ENCODE measurements around the gene DAW1. TPM values are rescaled to one million over a fixed set of nuclear protein-coding genes. Genes with fewer than 3 reads are reported as not detected.
"Not testable (repeated sequence)": the region's sequence is repeated elsewhere in the genome, so short reads cannot be mapped to it uniquely, and the experiment has no call there.

The DAW1 gene
- total and polyA plus RNA-seq, 2 experiments from 2014 or later, result 0.57 TPM; not detected in 1

DNA sequence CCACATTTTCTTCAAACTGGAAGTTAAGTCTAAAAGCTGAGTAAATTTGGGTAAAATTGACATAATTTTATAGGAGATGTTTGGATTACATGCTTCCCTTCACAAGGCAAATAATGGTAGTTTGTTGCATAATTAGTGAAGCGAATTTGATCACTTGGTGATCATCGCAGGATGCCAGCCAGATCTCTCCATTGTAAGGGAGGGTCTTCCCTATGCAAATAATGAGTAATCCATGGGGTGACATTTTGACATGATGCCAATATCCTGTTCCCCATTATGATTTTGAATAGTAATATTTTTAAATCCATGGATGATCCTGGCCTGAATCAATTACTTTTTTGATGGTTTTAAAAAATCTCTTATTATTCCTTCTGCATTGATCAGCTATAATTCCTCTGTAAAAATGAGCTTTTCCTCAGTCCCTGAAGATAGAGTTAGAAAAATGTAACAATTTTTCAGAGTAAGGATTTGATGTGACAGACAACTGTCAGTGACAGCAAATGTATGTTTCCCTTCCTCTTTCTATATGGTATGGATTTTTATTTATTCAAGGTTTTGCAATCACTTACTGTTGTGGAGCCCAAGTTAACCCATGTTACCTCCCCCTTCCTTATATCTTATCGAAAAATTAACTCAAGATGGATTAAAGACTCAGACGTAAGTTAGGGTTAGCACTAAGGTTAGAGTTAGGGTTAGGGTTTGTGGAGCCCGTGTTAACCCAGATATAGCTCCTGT, 36.3 kb upstream of the DAW1 start:
- H3K9me3 ChIP-seq (ENCODE audit: low read depth), result no peaks in the 10 kb centered on the region
- H3K27me3 ChIP-seq, result no peaks in the 10 kb centered on the region
- H3K27ac ChIP-seq, result no peak overlapping the region
- no peaks in the 10 kb centered on the region for H3K4me1 ChIP-seq (ENCODE audit: low read depth)
- H3K36me3 ChIP-seq, result no peaks in the 10 kb centered on the region
- H3K4me3 ChIP-seq, result no peak overlapping the region
- no peak for DNase-seq (ENCODE audit: low read depth in 1 of 2, low spot score in 1 of 2)
- TF ChIP-seq, protein P1, sequence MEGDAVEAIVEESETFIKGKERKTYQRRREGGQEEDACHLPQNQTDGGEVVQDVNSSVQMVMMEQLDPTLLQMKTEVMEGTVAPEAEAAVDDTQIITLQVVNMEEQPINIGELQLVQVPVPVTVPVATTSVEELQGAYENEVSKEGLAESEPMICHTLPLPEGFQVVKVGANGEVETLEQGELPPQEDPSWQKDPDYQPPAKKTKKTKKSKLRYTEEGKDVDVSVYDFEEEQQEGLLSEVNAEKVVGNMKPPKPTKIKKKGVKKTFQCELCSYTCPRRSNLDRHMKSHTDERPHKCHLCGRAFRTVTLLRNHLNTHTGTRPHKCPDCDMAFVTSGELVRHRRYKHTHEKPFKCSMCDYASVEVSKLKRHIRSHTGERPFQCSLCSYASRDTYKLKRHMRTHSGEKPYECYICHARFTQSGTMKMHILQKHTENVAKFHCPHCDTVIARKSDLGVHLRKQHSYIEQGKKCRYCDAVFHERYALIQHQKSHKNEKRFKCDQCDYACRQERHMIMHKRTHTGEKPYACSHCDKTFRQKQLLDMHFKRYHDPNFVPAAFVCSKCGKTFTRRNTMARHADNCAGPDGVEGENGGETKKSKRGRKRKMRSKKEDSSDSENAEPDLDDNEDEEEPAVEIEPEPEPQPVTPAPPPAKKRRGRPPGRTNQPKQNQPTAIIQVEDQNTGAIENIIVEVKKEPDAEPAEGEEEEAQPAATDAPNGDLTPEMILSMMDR (IDR thresholded peaks at IDR 0.05; ENCODE audit: low read depth, low read length), result no peak

DNA sequence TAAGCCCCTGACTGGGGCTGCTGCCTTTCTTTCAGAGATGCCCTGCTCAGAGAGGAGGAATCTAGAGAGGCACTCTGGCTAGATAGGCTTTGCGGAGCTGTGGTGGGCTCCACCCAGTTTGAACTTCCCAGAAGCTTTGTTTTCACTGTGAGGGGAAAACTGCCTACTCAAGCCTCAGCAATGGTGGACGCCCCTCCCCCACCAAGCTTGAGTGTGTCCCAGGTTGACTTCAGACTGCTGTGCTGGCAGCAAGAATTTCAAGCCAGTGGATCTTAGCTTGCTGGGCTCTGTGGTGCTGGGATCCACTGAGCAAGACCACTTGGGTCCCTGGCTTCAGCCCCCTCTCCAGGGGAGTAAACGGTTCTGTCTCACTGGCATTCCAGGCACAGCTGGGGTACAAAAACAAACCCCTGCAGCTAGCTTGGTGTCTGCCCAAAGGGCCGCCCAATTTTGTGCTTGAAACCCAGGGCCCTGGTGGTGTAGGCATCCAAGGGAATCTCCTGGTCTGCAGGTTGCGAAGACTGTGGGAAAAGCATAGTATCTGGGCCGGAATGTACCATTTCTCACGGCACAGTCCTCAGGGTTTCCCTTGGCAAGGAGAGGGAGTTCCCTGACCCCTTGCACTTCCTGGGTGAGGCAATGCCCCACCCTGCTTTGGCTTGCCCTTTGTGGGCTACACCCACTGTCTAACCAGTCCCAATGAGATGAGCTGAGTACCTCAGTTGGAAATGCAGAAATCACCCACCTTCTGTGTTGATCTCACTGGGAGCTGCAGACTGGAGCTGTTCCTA, 31.9 kb upstream of the DAW1 start:
- H3K4me1 ChIP-seq (ENCODE audit: low read depth); H3K4me3 ChIP-seq; H3K27ac ChIP-seq; H3K36me3 ChIP-seq; H3K9me3 ChIP-seq (ENCODE audit: low read depth); H3K27me3 ChIP-seq: not testable (repeated sequence)
- DNase-seq (ENCODE audit: low read depth in 1 of 2, low spot score in 1 of 2), result peak in 1 of 2 donors; percentile 30

DNA sequence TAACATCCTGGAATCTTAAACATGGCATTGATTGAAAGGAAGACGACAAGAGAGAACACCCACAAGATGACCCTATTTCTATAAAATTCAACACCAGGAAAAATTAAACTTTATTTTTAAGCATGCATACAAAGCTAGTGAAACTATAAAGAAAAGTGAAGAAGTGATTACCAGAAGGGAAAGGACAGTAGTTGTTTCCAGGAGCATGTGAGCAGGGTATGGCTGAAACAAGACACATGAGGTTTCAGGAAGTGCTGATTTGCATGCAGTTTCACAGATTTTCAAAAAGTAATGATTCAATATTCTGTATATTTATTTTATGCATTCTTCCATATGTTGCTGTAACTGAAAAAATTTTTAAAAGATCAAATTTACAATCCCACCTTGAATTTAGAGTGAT, 24.6 kb upstream of the DAW1 start:
- Histone ChIP-seq H3K36me3 (no peaks in the 10 kb centered on the region), H3K4me1 (ENCODE audit: low read depth) (no peaks in the 10 kb centered on the region), H3K27ac (no peak overlapping the region), H3K9me3 (ENCODE audit: low read depth) (no peaks in the 10 kb centered on the region), H3K4me3 (no peak overlapping the region), H3K27me3 (no peaks in the 10 kb centered on the region)
- TF ChIP-seq, protein P1 (IDR thresholded peaks at IDR 0.05; ENCODE audit: low read depth, low read length), result no peak
- DNase-seq (ENCODE audit: low read depth in 1 of 2, low spot score in 1 of 2), result no peak

DNA sequence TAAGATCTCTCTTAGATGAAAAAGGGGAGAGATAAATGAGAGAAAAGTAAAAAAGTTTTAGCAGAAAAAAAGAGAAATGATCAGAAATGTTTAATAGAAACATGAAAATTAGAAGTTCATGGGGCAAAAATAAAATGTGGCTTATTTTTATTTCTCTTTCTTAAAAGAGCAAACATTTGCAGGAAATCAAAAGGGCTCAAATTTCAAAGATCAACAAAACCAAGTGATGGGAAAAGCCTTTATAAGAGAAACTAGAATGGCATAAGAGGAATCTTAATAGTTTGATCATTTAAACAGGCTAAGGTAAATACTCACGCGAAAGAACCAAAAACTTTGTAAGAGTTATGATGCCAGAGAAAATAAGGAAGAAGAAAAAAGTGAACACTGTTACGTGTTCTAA, 23.3 kb upstream of the DAW1 start:
- H3K4me3 ChIP-seq, result no peak overlapping the region
- H3K27me3 ChIP-seq, result no peaks in the 10 kb centered on the region
- no peak overlapping the region for H3K27ac ChIP-seq
- no peak for DNase-seq (ENCODE audit: low read depth in 1 of 2, low spot score in 1 of 2)
- no peaks in the 10 kb centered on the region for H3K36me3 ChIP-seq
- no peaks in the 10 kb centered on the region for H3K9me3 ChIP-seq (ENCODE audit: low read depth)
- H3K4me1 ChIP-seq (ENCODE audit: low read depth), result no peaks in the 10 kb centered on the region
- TF ChIP-seq, protein P1 (IDR thresholded peaks at IDR 0.05; ENCODE audit: low read depth, low read length), result no peak

DNA sequence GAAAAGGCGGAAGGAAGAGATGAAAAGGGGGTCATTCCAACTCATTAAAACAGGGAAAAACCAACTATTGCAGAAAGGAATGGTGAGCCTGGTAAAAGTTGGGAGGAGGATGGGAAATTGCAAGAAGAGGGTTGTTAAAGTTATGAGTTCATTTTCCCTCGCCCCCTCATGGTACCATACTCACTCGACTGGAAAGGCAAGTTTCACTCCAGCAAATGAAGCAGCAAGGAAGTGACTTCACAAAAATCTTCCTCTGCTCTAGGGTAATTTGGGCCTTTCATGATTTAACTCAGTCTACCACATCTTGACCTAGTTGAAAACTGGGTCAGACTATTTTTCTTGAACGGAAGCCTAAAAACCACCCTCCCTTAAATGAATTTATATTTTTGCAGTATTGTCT, 22.8 kb upstream of the DAW1 start:
- Histone ChIP-seq H3K27me3 (no peaks in the 10 kb centered on the region), H3K27ac (no peak overlapping the region)
- TF ChIP-seq, protein P1 (IDR thresholded peaks at IDR 0.05; ENCODE audit: low read depth, low read length), result no peak

DNA sequence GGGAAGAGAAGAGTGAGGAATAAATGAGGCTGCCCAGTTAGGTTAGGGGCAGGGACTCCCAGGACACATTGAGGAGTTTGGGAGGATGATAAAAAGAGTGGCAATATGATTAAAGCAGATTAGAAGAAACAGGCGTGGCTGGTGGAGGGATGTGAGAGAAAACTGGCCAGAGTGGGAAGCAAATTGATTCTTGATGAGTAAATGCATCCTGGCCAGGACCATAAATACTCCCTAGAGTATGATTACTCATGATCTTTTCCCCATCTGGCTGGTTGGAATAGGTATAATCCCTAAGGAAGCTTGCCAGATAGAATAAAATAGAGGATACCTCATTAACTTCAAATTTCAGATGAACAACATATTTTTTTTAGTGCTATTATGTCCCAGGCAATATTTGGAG, 21.5 kb upstream of the DAW1 start:
- Histone ChIP-seq H3K4me1 (ENCODE audit: low read depth) (no peaks in the 10 kb centered on the region), H3K4me3 (no peak overlapping the region), H3K27me3 (no peaks in the 10 kb centered on the region), H3K27ac (no peak overlapping the region), H3K9me3 (ENCODE audit: low read depth) (no peaks in the 10 kb centered on the region), H3K36me3 (no peaks in the 10 kb centered on the region)
- TF ChIP-seq, protein P1 (IDR thresholded peaks at IDR 0.05; ENCODE audit: low read depth, low read length), result no peak
- DNase-seq (ENCODE audit: low read depth in 1 of 2, low spot score in 1 of 2), result no peak

More for the DNA sequence above, 22.8 kb upstream of the DAW1 start:
- no peak overlapping the region for H3K4me3 ChIP-seq
- no peak for DNase-seq (ENCODE audit: low read depth in 1 of 2, low spot score in 1 of 2)
- no peaks in the 10 kb centered on the region for H3K36me3 ChIP-seq
- H3K4me1 ChIP-seq (ENCODE audit: low read depth), result no peaks in the 10 kb centered on the region
- H3K9me3 ChIP-seq (ENCODE audit: low read depth), result no peaks in the 10 kb centered on the region
